NT2/D1 (cell line): ENCODE results near the gene SRA1.

Experiments used
- SUZ12 ChIP-seq: IDR thresholded peaks from 2 replicates; pipeline ENCODE4 v1.6.1; 2011; ENCODE audit not compliant: insufficient read length, insufficient read depth; ENCODE audit errors: extremely low read depth
- YY1 ChIP-seq: IDR thresholded peaks from 2 replicates; pipeline ENCODE4 v1.6.1; 2011; ENCODE audit not compliant: insufficient read length, insufficient read depth
- ZNF274 ChIP-seq: IDR thresholded peaks from 2 replicates; pipeline ENCODE4 v1.6.1; 2011; ENCODE audit warnings: mild to moderate bottlenecking, low read depth, low read length

GRCh38 chr5:140591747-140592372 lies 34.6 kb upstream of the SRA1 start:
- TF ChIP-seq ZNF274 (no peak), YY1 (no peak), SUZ12 (no peak)
